ENCODE results near the gene ITGA2. TPM values are rescaled to one million over a fixed set of nuclear protein-coding genes. Genes with fewer than 3 reads are reported as not detected.

The ITGA2 gene
- total RNA-seq, 1 experiment from 2014 or later = 0.69 TPM

DNA sequence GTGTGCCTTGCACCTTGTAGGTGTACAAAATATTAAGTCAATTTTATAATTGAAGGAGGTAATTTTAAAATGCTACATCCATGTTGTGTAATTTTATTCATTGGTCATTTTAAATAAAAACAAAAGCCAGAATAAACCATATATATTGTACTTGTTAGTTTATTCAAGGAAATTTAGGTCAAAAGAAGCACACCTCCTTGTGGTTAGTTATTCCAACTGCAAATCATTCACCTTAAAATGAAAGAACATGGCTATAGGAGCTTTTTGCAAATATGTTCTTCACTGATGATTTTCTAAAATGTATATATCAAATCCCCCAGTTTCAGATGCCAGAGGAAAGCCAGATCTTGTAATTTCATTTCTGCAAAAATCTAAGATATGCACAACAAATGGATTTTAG lies 125.8 kb downstream of the ITGA2 start:
- no peaks in the 10 kb centered on the region for H3K9me3 ChIP-seq (ENCODE audit: low read depth, low read length, poor library complexity, severe bottlenecking)
- H3K4me3 ChIP-seq (ENCODE audit: low read depth, low read length, poor library complexity, severe bottlenecking) = no peak overlapping the region
- POLR2A ChIA-PET (ENCODE audit: low non-redundant PET) = no interaction called here
- H3K4me1 ChIP-seq (ENCODE audit: insufficient read depth, low read length, poor library complexity, severe bottlenecking) = no peaks in the 10 kb centered on the region
- TF ChIP-seq, protein P1, sequence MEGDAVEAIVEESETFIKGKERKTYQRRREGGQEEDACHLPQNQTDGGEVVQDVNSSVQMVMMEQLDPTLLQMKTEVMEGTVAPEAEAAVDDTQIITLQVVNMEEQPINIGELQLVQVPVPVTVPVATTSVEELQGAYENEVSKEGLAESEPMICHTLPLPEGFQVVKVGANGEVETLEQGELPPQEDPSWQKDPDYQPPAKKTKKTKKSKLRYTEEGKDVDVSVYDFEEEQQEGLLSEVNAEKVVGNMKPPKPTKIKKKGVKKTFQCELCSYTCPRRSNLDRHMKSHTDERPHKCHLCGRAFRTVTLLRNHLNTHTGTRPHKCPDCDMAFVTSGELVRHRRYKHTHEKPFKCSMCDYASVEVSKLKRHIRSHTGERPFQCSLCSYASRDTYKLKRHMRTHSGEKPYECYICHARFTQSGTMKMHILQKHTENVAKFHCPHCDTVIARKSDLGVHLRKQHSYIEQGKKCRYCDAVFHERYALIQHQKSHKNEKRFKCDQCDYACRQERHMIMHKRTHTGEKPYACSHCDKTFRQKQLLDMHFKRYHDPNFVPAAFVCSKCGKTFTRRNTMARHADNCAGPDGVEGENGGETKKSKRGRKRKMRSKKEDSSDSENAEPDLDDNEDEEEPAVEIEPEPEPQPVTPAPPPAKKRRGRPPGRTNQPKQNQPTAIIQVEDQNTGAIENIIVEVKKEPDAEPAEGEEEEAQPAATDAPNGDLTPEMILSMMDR (conservative IDR thresholded peaks at IDR 0.05; ENCODE audit: low read depth, low read length) = peak; percentile 47
- TF ChIP-seq EZH2 (IDR thresholded peaks at IDR 0.05; ENCODE audit: borderline replicate concordance, low read depth, low read length, poor library complexity, severe bottlenecking) = no peak
- no peaks in the 10 kb centered on the region for H3K36me3 ChIP-seq (ENCODE audit: insufficient read depth, low read length, poor library complexity, severe bottlenecking)
- H3K27ac ChIP-seq (ENCODE audit: low read depth, low read length, poor library complexity, severe bottlenecking) = no peak overlapping the region
- H3K27me3 ChIP-seq (replicated peaks; ENCODE audit: insufficient read depth, low read depth, low read length, poor library complexity) = peaks cover 8% of the 10 kb centered on the region
- BruUV-seq (replicated peaks) = no TSS peak
- peak; percentile 19 for DNase-seq (ENCODE audit: low spot score)
- CTCF ChIA-PET = interaction anchor here (1.4 kb wide), 1 partner anchor 167 kb away, joined by 8 read pairs; no protein-coding TSS in a partner anchor
- intact Hi-C loops (cut with micrococcal nuclease; ENCODE audit: unreplicated experiment) = no loop called here

DNA sequence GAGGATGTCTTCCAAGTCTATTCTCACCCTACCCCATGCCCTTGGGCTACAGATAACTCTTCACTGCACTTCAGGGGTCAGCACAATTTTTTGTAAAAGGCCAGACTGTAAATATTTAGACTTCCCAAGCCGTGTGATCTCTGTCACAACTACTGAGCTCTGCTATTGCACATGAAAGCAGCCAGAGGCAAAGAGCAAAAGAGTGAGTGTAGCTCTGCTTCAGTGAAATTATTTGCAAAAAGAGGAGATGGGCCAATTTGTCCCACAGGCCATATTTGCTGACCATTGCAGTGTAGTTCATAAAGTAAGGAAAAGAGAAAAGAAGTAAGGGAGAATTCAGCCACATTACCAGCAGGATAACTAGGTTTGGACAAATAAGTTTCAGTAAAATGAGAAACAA lies 127.4 kb downstream of the ITGA2 start:
- no peak for TF ChIP-seq EZH2 (IDR thresholded peaks at IDR 0.05; ENCODE audit: borderline replicate concordance, low read depth, low read length, poor library complexity, severe bottlenecking)
- TF ChIP-seq, protein P1 (conservative IDR thresholded peaks at IDR 0.05; ENCODE audit: low read depth, low read length) = no peak
- intact Hi-C loops (cut with micrococcal nuclease; ENCODE audit: unreplicated experiment) = no loop called here
- no peaks in the 10 kb centered on the region for H3K9me3 ChIP-seq (ENCODE audit: low read depth, low read length, poor library complexity, severe bottlenecking)

DNA sequence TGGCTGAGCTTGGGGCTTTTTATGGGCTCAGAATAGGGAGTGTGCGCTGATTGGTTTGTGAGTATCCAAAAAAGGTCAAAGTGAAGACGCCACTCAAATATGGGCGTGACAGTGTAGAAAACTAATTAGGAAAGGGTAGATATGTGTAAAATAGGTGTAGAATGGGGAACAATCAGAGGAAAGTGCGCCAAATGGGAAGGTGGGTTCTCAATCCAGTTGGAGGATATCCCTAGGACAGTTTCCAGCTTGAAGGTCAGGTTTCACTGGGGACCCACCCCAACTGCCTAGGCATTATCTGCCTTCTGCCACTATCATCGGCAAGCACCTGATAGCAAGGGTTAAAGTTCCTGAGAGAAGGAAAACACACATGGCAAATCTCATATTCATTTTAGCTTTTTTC lies 129.7 kb downstream of the ITGA2 start:
- Histone ChIP-seq H3K9me3 (ENCODE audit: low read depth, low read length, poor library complexity, severe bottlenecking) (no peaks in the 10 kb centered on the region), H3K36me3 (ENCODE audit: insufficient read depth, low read length, poor library complexity, severe bottlenecking) (no peaks in the 10 kb centered on the region), H3K27ac (ENCODE audit: low read depth, low read length, poor library complexity, severe bottlenecking) (no peak overlapping the region), H3K4me3 (ENCODE audit: low read depth, low read length, poor library complexity, severe bottlenecking) (no peak overlapping the region), H3K4me1 (ENCODE audit: insufficient read depth, low read length, poor library complexity, severe bottlenecking) (no peaks in the 10 kb centered on the region), H3K27me3 (replicated peaks; ENCODE audit: insufficient read depth, low read depth, low read length, poor library complexity) (peaks cover 8% of the 10 kb centered on the region)
- TF ChIP-seq, protein P1 (conservative IDR thresholded peaks at IDR 0.05; ENCODE audit: low read depth, low read length) = no peak
- TF ChIP-seq EZH2 (IDR thresholded peaks at IDR 0.05; ENCODE audit: borderline replicate concordance, low read depth, low read length, poor library complexity, severe bottlenecking) = no peak
- ChIA-PET POLR2A (ENCODE audit: low non-redundant PET) (no interaction called here), CTCF (no interaction called here)
- intact Hi-C loops (cut with micrococcal nuclease; ENCODE audit: unreplicated experiment) = no loop called here
- no TSS peak for BruUV-seq (replicated peaks)
- DNase-seq (ENCODE audit: low spot score) = no peak

More for the DNA sequence above, 127.4 kb downstream of the ITGA2 start:
- CTCF ChIA-PET = no interaction called here
- Histone ChIP-seq H3K4me1 (ENCODE audit: insufficient read depth, low read length, poor library complexity, severe bottlenecking) (no peaks in the 10 kb centered on the region), H3K4me3 (ENCODE audit: low read depth, low read length, poor library complexity, severe bottlenecking) (no peak overlapping the region), H3K36me3 (ENCODE audit: insufficient read depth, low read length, poor library complexity, severe bottlenecking) (no peaks in the 10 kb centered on the region), H3K27ac (ENCODE audit: low read depth, low read length, poor library complexity, severe bottlenecking) (no peak overlapping the region), H3K27me3 (replicated peaks; ENCODE audit: insufficient read depth, low read depth, low read length, poor library complexity) (peaks cover 8% of the 10 kb centered on the region)
- DNase-seq (ENCODE audit: low spot score) = no peak
- BruUV-seq (replicated peaks) = no TSS peak
- POLR2A ChIA-PET (ENCODE audit: low non-redundant PET) = no interaction called here
